Duodenal mucosa (tissue), 2 donors: ENCODE data around the gene KLF4.
A peak's percentile ranks its signal among the peaks of the same experiment; 100 is the strongest.
"Not testable (repeated sequence)": the region's sequence is repeated elsewhere in the genome, so short reads cannot be mapped to it uniquely, and the experiment has no call there.

Experiments
- H3K27ac ChIP-seq: one replicate; pipeline ENCODE4 v1.7.0; 2013; ENCODE audit warnings: low read depth, low read length
- H3K27me3 ChIP-seq, 2 donors: one replicate each; pipeline ENCODE4 v1.7.0; 2013; ENCODE audit warnings: low read length in 2 of 2, control low read depth in 1 of 2; ENCODE audit not compliant: insufficient read depth in 2 of 2, control insufficient read depth in 1 of 2
- H3K36me3 ChIP-seq, 2 donors: one replicate each; pipeline ENCODE4 v1.7.0; 2013; ENCODE audit warnings: low read length in 2 of 2, control low read depth in 1 of 2; ENCODE audit not compliant: insufficient read depth in 2 of 2, control insufficient read depth in 1 of 2
- H3K4me1 ChIP-seq, 2 donors: one replicate each; pipeline ENCODE4 v1.7.0; 2013; ENCODE audit warnings: low read length in 2 of 2, control low read depth in 1 of 2; ENCODE audit not compliant: insufficient read depth in 2 of 2, control insufficient read depth in 1 of 2
- H3K4me3 ChIP-seq, 2 donors: one replicate each; pipeline ENCODE4 v1.7.0; 2013; ENCODE audit warnings: low read length in 2 of 2, low read depth in 1 of 2
- H3K9ac ChIP-seq, 2 donors: one replicate each; pipeline ENCODE4 v1.7.0; 2013; ENCODE audit warnings: low read length in 2 of 2, low read depth in 1 of 2
- H3K9me3 ChIP-seq, 2 donors: one replicate each; pipeline ENCODE4 v1.7.0; 2013; ENCODE audit warnings: low read length in 2 of 2, control low read depth in 1 of 2; ENCODE audit not compliant: control insufficient read depth in 1 of 2

Gene KLF4

GRCh38 chr9:107504585-107505455 lies 15.3 kb upstream of the KLF4 start:
- no peak overlapping the region for H3K4me3 ChIP-seq
- no peaks in the 10 kb centered on the region for H3K27me3 ChIP-seq
- no peaks in the 10 kb centered on the region for H3K36me3 ChIP-seq
- H3K9me3 ChIP-seq = no peaks in the 10 kb centered on the region
- H3K27ac ChIP-seq = no peak overlapping the region
- peaks cover 9 to 13% of the 10 kb centered on the region in 2 donors for H3K4me1 ChIP-seq
- no peak overlapping the region for H3K9ac ChIP-seq

DNA sequence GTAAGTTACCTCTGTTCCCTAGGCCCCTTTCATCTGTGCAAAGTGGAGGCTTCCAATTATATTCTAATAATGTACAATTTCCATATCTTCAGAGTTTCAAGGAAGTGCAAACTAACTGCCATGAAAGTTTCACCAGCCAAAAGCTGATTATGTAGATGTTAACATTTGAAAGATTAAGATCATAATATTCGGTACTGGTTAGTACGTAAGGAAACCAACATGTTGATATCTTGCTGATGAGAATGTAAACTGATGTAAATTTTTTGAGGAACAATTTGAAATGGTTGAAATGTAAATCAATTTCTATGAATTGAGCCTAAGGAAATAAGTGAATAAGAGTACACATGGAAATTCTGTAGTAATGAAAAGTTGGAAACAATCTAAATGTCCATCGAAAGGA lies 12.9 kb upstream of the KLF4 start:
- no peaks in the 10 kb centered on the region for H3K9me3 ChIP-seq
- no peaks in the 10 kb centered on the region for H3K36me3 ChIP-seq
- H3K9ac ChIP-seq = no peak overlapping the region
- no peak overlapping the region for H3K27ac ChIP-seq
- peaks cover 9 to 13% of the 10 kb centered on the region in 2 donors for H3K4me1 ChIP-seq
- H3K4me3 ChIP-seq = no peak overlapping the region
- H3K27me3 ChIP-seq = peaks cover 0 to 3% of the 10 kb centered on the region in 2 donors

DNA sequence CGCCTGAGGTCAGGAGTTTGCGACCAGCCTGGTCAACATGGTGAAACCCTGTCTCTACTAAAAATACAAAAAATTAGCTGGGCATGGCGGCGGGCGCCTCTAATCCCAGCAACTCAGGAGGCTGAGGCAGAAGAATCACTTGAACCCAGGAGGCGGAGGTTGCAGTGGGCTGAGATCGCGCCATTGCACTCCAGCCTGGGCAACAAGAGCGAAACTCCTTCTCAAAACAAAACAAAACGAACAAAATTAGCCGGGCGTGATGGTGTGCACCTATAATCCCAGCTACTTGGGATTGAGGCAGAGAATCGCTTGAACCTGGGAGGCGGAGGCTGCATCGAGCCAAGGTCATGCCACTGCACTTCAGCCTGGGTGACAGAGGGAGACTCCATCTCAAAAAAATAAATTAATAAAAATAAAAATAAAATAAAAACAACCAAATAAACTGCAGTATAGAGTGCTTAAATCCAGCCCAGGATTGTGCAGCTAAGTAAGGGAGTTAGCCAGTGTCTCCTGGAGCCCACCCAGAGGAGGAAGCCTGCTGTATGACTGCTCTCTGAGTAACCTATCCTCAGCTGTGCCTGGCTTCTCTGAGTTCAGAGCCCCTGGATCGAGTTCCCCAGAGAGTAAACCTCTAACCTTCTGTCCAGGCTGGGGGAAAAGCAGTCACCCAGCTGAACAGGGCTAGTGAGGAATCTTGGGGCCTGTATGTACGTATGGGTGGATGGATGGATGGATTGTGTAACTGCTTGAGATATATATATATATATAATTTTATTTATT lies 11.0 kb upstream of the KLF4 start:
- H3K27ac ChIP-seq, H3K27me3 ChIP-seq, H3K36me3 ChIP-seq, H3K9me3 ChIP-seq, H3K4me3 ChIP-seq, H3K9ac ChIP-seq: not testable (repeated sequence)
- H3K4me1 ChIP-seq = peaks cover 9 to 10% of the 10 kb centered on the region in 2 donors

GRCh38 chr9:107496976-107497375 lies 7.4 kb upstream of the KLF4 start:
- Histone ChIP-seq H3K9me3 (no peaks in the 10 kb centered on the region), H3K4me3 (no peak overlapping the region), H3K36me3 (no peaks in the 10 kb centered on the region), H3K27ac (no peak overlapping the region), H3K4me1 (no peaks in the 10 kb centered on the region), H3K9ac (no peak overlapping the region), H3K27me3 (peaks cover 0 to 3% of the 10 kb centered on the region in 2 donors)

GRCh38 chr9:107492381-107492970 lies 2.9 kb upstream of the KLF4 start:
- Histone ChIP-seq H3K36me3 (peaks cover 0 to under 1% of the 10 kb centered on the region in 2 donors), H3K27me3 (no peaks in the 10 kb centered on the region), H3K9me3 (no peaks in the 10 kb centered on the region), H3K27ac (no peak overlapping the region), H3K4me3 (no peak overlapping the region), H3K4me1 (peaks cover 6 to 16% of the 10 kb centered on the region in 2 donors), H3K9ac (no peak overlapping the region)

DNA sequence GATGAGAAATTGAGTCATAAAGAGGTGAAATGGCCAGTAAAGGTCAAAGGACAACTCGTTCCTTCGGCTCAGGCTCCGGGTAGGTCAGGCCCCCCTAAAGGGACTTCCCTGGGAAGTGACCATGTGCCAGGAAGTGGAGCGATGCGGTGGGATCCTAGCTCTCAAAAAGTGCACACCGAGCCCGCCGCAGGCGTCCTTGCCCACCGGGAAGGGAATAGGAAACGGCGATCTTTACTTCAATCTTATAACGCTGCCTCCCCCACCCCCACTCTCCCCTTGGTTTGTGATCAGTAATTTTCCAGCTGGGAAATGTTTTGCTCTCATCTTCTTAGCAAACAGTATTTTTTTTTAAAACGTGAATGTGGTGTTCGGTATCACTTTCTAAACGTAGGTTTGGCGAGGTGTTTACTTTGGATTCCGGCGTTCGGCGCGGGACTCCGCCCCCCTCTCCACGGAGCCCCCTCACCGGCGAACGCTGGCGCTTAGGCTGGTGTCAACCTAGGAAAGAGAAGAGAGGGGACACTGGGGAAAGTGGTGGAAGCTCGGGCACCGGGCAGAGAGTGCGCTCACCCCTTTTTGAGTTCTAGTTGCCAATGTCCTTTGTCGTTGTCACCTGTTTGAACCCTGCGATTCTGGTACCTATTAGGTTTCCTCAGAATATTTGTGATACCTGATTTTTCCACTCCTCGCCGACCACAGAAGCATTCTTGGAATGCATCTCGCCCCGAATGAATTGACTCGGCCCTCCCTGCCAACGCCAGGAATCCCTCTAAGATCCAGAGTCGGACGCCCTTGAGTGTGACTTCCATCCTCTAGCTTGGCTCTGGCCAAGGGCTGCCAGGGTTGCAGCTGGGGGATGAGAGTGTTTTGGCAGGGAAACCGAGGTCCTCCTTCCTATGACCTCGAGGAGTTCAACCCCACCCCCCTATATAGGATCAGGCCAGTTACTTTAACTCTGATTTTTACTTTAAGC lies 1.8 kb upstream of the KLF4 start:
- peaks cover 9 to 16% of the 10 kb centered on the region in 2 donors for H3K4me1 ChIP-seq
- peaks cover 0 to 10% of the 10 kb centered on the region in 2 donors for H3K36me3 ChIP-seq
- peak overlapping the region; percentile 81 to 85 for H3K4me3 ChIP-seq
- H3K27ac ChIP-seq = no peak overlapping the region
- no peaks in the 10 kb centered on the region for H3K9me3 ChIP-seq
- peak overlapping the region; percentile 51 to 94 for H3K9ac ChIP-seq
- H3K27me3 ChIP-seq = peaks cover 0 to 3% of the 10 kb centered on the region in 2 donors

- not testable (repeated sequence) for H3K27ac ChIP-seq, H3K9me3 ChIP-seq, H3K27me3 ChIP-seq
- peaks cover 9 to 16% of the 10 kb centered on the region in 2 donors for H3K4me1 ChIP-seq
- H3K4me3 ChIP-seq = peak overlapping the region; percentile 81 to 85
- H3K9ac ChIP-seq = peak overlapping the region; percentile 78 to 94
- H3K36me3 ChIP-seq = peaks cover 4 to 13% of the 10 kb centered on the region in 2 donors
These were observed 1.0 kb upstream of the KLF4 start for GRCh38 chr9:107490606-107490970.

DNA sequence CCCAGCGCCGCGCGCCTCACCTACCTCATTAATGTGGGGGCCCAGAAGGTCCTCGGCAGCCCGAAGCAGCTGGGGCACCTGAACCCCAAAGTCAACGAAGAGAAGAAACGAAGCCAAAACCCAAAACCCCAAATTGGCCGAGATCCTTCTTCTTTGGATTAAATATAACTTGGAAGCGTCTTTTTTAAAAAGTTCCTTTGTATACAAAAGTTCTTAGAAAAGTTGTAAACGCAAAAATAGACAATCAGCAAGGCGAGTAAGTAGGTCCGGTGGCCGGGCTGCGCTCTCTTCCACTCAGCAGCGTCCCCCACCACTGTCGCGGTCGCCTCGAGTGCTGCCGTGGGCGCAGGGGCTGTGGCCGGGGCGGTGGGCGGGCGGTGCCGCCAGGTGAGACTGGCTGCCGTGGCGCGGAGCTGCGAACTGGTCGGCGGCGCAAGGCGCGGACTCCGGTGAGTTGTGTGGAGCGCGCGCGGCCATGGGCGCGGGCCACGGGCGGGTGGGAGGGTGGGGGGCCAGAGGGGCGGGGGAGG lies 360 bp downstream of the KLF4 start:
- H3K36me3 ChIP-seq = peaks cover 7 to 18% of the 10 kb centered on the region in 2 donors
- peaks cover 9 to 16% of the 10 kb centered on the region in 2 donors for H3K4me1 ChIP-seq
- H3K9me3 ChIP-seq = no peaks in the 10 kb centered on the region
- peak overlapping the region; percentile 91 to 93 for H3K9ac ChIP-seq
- peak overlapping the region; percentile 81 to 90 for H3K4me3 ChIP-seq
- H3K27me3 ChIP-seq = peaks cover 0 to 3% of the 10 kb centered on the region in 2 donors
- H3K27ac ChIP-seq = peak overlapping the region; percentile 82
